ENCODE results near the gene KHNYN.

The KHNYN gene

DNA sequence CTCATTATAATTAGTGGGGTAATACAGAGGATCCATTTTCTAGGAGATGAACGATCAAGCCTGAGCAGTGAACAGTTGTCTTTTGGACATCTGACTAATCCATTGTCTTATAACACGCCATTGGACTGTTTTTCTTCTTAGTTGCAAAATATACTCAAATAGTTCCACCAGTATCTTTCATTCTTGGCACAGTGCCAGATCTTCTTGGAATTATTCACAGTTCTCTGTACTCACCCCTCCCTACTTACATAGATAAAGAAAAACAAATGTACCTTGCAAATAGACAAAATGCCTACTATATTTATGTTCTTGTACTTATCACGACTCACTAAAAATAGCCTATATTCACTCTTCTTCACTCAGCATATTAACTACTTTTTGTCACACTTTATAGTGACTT lies 4.0 kb upstream of the KHNYN start:
- no peak for DNase-seq

DNA sequence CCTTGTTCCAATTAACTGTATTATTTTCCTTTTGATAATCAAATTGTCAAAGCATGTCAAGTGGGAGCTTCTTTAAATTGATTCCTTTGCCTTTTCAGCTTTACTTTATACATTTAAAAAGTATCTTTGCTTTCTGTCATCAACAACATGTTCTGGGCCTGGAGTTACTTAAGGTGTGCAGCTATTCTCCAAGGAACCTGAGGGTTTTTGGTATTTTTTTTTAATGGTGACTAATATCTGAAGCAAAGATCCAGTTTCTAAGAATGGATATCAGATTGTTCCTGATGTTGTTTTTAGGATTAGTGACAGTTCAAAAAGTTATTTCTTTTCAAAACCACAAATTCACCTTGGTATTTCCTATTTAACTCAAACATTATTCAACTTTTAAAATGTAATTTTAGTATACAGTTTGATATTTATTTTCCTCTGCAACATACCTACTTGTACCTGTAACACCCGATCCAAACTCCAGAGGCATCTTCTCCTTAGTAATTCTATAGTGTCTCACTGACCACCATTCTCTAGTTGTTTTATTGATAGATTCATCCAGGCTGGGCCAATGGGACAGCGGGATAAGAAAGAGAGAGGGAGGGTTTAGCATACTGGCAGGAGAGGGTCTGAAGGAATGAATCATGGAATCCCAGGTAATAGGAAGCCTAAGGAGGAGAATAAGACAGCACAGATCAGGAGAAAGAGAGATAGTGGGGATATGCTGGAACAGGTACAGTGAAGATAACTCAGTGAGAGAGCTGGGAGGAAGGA lies 3.4 kb upstream of the KHNYN start:
- no peak for DNase-seq

DNA sequence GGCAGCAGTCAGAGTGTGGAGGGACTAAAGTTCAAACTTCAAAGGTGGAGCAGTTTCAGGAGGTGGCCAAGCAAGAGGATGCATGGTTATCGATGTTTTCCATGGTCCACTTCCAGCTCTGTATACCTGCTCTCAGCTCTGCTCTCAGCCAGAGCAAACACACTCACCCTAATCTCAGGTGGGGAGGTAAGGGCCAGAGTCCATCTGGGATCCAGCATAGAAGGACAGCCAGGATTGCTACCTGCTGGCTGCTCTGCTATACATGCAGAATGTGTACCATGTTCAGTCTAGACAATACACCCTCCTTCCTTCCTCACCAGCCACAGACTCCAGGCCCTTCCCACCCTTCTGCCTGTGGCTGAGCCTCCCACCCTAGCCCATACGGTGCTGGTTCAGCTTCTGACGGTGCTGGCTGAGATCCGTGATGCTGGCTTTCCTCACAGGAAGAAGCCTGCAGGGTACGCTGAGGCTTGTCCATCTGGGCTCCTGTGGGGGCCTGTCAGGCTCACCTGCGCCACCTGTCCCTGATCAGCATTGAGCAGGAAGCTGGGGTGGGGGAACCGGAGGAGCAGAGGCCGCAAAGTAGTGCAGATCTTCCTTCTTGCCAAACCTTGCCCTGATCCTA lies 2.7 kb upstream of the KHNYN start:
- no peak for DNase-seq

DNA sequence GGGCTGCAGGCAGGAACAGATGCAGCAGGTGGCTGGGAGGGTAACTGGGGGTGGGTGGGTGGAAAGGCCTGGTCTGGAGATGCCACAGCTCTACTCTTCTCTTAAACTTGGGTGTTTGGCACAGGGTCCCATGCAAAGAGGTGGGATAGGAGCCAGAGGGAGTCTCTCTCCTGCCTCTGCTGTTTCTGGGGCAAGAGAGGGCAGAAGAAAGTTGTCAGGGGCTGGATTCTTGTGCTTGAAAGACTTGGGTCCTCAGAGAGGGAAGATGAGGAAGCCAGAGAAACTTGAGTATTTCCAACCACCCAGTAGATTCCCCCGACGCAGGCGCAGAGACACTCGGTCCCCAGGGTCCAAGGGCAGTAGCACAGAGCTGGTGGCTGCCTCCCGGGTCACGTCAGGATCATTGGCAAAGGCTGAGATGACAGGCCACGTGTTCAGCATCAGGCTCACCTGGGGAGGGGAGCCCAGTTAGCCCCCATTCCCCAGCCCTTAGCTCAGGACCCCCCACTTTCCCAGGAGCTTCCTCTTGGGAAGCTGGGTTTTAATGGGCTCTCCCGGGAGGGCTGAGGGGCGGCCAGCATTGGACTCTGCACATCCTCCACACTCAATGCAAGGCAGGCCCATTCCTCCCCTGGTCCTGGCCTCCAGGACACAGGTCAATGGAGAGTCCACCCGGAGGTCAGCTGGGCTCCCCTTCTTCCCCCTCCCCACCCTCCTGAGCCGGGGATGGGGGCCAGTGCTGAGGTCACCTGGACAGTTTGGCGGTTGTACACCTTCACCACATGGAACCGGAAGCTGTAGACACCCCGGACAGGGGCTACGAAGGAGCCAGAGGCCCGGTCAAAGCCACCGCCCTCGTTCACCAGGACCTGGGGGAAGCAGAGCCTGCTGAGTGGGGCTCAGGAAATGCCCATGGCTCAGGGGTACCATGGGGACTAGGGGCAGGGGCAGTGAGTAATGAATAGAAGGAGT lies 1.9 kb upstream of the KHNYN start:
- DNase-seq, result no peak

DNA sequence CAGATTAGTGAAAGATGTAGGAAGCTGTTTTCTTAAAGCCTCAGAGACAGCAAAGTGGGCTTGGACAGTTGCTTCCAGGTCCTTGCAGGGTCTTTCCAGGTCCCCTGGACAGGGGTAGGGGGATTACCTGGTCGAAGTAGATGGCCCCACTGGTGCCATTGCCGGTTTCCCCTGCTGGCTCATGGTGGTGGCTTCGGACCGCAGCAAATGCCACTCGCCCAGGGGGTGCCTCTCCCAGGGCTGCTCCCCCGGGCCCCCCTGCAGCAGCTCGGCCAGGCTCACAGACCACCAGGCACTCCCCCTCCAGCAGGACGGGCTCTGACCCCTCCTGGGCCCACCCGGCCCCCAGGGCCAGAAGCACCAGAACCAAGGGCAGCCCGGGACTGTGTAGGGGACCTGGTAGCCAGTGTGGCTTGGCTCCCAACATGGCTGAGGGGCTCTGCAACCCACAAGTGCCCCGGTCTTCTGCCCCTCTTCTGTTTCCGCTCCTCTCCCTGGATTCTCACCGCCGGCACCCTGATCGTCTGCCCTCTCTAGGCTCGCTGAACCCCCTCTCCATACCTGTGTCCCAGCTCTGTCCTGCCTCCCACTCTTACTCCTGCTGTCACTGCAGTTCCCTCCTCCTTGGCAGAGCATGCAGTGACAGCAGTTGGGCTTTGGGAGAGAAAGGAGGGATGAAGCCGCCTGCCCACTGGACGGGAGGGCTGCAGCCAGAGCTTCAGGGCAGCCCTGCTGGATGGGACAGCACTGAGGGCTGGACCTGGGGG lies 943 bp upstream of the KHNYN start:
- DNase-seq, result no peak

DNA sequence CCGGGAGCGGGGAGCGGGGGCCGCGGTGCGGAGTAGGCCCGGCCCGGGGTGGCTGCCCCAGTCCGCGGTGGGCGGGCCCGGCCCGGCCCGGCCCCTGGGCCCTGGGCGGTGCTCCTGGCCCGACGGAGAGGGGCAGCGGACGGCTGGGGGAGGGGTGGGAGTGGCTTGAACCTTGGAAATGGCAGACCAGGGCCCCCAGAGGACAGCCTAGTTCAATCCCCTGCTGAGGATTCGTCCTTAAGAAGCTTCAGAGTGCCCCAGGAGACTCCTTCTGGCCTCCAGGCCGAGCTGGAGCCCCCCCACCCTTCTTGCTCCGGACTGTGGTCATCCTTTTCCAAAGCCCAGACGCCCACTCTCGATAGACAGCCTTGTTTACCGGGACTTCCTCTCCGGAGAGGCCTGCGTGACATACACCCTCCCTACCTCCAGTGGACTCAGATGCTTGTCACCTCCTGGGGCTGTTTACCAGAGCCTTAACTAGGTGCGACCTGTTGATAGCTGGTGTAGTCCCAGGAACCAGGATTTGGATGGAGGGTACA lies 458 bp downstream of the KHNYN start:
- DNase-seq, result no peak

DNA sequence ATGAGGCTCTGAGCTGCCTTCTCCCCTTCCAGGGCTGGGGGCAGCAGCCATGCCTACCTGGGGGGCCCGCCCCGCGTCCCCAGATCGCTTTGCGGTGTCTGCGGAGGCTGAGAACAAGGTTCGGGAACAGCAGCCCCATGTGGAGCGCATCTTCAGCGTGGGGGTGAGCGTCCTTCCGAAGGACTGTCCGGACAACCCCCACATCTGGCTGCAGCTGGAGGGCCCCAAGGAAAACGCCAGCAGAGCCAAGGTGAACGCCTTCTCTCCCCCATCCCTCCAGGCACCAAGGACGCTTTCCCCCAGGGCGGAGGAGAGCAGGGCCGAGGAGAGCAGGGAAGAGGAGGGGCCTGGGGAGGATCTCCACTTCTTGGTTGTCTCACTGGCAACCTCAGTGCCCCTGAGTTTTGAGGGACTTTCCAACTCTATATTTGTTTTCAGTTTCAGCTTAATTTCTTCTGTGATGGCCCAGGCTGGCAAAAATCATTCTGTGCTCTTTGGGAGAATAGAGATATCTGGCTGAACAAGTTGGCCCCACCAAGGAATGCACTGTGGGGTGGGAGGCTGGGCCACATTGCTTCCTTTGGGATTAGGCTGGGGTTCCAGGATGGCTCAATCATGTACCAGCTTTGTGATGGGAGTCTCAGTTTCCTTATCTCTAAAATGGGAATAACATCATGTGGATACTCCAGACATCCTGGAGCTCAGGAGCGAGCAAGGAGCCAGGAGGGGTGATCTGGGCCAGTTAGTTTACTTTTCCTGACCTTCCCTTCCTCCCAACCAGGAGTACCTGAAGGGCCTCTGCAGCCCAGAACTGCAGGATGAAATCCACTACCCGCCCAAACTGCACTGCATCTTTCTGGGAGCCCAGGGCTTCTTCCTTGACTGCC lies 1.2 kb downstream of the KHNYN start:
- no peak for DNase-seq

DNA sequence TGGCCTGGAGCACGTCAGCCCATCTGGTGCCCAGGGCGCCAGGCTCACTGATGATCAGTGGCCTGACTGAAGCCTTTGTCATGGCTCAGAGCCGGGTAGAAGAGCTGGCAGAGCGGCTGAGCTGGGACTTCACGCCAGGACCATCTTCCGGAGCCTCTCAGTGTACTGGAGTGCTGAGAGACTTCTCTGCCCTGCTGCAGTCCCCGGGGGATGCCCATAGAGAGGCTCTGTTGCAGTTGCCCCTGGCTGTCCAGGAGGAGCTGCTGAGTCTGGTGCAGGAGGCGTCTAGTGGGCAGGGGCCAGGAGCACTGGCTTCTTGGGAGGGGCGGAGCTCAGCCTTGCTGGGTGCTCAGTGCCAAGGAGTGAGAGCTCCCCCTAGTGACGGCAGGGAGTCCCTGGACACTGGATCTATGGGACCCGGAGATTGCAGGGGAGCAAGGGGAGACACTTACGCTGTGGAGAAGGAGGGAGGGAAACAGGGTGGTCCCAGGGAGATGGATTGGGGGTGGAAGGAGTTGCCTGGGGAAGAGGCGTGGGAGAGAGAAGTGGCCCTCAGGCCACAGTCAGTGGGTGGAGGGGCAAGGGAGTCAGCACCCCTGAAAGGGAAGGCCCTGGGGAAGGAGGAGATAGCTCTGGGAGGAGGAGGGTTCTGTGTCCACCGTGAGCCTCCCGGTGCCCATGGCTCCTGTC lies 2.0 kb downstream of the KHNYN start:
- peak; percentile 72 for DNase-seq

DNA sequence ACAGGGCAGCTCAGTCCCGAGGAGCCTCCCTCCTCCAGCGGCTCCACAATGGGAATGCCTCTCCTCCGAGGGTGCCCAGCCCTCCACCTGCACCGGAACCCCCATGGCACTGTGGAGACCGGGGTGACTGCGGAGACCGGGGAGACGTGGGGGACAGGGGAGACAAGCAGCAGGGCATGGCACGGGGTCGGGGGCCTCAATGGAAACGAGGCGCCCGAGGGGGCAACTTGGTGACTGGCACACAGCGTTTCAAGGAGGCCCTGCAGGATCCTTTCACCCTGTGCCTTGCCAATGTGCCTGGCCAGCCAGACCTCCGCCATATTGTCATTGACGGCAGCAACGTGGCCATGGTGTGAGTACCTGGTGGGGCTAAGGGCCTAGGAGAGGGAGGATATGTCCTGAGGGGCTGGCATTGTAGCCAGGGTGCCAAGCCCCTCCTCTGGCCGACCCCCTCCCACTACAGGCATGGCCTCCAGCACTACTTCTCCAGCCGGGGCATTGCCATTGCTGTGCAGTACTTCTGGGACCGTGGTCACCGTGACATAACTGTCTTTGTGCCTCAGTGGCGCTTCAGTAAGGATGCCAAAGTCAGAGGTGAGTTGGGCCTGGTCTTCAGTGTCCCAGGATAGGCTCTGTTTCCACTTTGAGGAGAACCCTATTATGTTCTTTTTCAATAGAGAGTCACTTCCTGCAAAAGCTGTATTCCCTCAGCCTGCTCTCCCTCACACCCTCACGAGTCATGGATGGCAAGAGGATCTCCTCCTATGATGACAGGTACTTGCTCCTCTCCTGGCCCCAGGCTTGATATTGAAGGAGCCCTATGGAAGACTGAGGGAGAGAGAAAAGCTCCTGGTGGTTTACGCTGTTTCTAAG lies 2.7 kb downstream of the KHNYN start:
- no peak for DNase-seq

DNA sequence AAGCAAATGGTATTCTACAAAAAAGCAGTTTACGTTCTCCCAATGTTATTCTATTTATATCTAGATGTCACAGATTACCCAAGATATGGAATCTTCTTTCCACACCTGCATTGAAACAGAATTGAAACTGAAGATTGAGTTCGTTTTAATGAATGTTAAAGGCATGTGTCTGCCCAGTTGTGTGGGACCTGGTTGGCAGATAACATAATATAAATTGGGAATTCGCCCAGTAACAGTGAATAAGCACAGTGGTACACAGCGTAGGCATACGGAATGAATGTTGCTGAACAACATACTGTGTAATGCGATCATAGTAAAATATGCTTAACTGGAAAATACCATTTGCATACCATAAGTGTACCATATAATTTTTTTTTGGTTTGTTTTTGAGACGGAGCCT lies 4.3 kb downstream of the KHNYN start:
- no peak for DNase-seq

DNA sequence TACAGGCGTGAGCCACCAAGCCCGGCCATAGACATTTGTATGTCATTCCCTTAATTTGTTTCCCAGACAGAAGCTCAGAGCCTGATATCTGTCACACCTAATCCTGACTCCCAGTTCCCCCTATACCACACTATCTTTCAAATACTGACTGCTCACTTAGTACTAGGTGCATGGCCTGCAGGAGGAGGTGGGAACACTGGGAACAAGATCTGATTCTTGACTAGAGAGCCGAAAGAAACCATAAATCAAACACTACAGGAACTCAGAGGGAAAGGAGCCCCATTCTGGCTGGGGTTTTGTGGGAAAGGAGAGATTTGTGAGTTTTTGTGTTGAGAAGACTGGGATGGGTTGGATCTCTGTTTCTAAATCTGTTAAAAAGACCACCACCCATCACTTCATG lies 4.9 kb downstream of the KHNYN start:
- no peak for DNase-seq

DNA sequence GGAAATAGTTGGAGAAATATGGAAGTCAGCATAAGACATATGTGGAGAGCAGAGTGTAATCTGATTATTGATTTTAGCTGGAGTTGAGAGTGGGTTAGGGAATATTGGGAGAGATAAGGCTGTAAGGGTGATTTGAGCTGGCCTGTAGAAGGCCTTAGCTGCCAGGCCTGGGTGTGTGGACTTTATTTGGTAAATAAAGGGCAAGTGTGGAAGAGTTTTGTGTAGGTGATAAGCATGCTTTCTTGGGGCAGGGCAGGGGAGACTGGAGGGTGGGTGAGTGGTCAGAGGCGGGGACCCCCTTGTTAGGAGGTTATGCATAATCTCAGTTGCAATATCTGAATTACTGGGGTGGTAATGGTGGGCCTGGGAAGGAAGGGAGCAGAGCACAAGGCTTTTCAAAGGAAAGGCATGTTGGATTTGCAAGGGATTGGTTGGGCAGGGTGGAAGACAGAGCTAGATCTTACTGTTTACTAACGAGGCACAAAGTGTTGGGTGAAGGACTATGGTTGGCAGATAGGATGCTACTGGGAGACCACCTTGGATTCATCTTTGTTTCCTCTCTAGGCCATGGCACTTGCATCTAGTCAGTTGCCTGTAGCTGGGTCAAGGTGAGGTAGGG lies 5.5 kb downstream of the KHNYN start:
- DNase-seq, result no peak

DNA sequence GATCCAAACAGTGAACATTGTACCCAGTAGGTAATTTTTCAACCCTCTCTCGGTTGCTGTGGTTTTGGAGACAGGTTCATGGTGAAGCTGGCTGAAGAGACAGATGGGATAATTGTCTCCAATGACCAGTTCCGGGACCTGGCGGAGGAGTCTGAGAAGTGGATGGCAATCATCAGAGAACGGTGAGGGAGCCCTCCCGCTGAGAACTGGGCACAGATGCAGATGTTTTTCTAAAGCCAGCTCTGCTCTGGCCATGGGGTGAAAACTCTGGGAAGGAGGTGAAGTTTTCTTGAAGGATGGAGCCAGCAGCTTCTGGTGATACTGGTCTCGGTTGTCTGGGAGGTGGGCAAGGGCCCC lies 6.2 kb downstream of the KHNYN start:
- no peak for DNase-seq

DNA sequence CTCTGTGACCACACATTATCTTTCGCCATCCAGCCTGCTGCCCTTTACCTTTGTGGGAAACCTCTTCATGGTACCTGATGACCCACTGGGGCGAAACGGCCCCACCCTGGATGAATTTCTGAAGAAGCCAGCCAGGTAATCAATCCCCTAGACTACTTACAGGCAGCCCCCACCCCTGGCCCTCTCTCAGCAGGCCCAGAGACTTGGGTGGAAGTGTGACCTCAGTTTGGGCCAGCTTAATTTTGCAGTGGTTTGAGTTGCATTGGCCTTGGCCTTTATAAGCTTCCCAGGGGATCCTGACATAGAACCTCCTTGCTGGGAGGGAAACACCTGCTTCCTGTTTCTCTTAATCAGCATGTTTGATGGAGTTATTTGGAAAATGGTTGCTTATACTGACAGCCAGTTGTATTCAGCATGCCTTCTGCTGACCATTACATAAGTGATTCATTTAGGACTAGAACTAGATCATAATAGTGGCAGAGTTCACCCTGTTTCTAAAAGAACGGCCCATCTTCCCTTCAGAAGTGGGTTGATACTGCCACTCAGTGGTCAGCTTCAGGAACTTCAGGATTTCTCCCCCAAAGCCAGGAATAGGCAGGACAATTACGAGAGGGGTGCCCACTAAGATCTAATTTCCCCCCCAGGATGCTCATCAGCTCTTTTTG lies 6.7 kb downstream of the KHNYN start:
- peak; percentile 55 for DNase-seq

DNA sequence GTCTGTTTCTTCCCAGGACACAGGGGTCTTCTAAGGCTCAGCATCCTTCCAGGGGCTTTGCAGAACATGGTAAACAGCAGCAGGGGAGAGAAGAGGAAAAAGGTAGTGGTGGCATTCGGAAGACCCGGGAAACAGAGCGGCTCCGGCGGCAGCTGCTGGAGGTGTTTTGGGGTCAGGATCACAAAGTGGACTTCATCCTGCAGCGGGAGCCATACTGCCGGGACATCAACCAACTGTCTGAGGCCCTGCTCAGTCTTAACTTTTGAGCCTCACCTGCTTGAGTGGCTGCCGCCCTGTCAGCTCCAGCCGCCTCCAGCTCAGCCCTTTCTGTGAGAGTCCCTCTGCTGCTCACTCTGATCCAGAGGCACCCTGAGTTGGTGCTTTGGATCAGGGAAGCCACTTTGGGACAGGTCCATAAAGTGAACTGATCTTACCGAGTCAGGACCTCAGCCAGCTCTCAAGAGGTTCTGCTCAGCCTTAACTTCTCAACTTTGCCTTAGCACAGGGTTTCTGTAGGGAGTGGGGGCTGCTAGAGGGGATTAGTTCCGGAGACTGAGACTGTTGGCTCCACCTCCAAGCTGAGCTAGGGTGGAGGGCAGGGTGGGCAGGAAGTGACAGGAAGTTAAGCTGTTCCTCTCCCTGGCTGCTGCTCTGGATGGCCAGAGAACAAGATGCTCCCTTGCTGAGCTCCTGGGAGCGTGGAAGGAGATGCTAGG lies 7.4 kb downstream of the KHNYN start:
- no peak for DNase-seq

DNA sequence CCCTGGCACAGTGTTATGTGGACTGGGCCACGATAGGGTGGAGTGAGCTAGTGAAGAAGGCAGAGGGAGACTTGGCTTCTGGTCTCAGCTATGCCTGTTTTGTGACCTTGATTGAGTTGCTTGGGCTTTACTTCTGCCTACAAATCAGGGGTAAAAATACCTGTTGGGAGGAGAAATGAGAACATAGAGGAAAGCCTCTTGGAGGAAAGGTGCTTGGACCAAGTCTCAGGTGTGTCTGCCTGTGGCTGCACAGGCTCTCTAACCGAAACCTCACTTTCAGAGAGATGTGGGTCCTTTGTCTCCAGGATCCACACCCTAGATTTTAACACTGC lies 7.9 kb downstream of the KHNYN start:
- no peak for DNase-seq

DNA sequence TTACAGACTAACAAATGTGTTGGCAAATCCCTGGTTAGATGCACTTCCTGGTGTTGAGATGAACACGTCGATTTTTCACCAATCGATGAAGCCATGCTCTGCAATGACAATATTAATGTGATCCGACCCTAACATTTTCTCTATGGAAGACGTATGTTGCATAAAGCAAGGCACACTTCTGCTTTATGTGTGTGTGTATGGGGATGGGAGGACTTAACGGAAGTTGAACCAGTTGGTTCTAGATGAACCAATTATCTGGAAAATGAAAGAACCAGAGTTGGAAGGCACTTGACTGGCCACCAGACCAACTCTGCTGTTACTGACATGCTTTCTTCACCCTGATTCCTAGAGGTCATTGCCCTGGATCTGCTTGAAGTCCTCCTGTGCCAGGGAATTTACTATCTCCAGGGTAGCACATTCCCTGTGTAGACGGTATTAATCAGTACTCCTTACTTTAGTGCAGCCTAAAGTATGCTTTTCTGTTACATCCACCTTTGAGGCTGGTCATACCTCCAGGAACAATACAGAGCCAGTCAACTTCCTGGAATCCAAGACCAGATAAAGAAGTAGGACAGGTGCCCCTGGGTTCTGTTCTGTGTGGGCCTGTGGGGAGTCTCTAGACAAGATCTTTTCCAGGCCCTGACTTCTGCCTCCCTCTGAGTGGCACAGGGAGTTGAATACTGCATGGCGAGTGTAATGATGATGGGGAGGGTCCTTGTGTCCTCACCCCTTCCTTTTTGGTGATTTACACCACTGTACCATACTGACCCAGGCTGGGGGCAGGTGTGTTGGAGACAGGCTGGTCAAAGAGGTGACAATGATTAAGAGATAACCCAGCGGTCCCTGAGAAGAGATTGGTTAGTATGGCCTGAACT lies 8.7 kb downstream of the KHNYN start:
- DNase-seq, result no peak

Data from NCI-H446 treated with DMSO at 0.1 percent for 48 hours (cell line).